Stimulated activated CD4-positive, alpha-beta T cell treated with anti-CD3 and anti-CD28 coated beads, Interleukin-12 subunit alpha, Interleukin-12 subunit beta, amount 100 ng/mL, for 4 hours (primary cell): ENCODE measurements around the gene CACNA1C.
"Not testable (repeated sequence)": the region's sequence is repeated elsewhere in the genome, so short reads cannot be mapped to it uniquely, and the experiment has no call there.

Experiments used
- DNase-seq: peaks from one replicate; pipeline ENCODE4 v3.0.0-alpha.2; 2020

Gene CACNA1C

GRCh38 chr12:2666846-2667245 lies 614.1 kb downstream of the CACNA1C start:
- DNase-seq: no peak

DNA sequence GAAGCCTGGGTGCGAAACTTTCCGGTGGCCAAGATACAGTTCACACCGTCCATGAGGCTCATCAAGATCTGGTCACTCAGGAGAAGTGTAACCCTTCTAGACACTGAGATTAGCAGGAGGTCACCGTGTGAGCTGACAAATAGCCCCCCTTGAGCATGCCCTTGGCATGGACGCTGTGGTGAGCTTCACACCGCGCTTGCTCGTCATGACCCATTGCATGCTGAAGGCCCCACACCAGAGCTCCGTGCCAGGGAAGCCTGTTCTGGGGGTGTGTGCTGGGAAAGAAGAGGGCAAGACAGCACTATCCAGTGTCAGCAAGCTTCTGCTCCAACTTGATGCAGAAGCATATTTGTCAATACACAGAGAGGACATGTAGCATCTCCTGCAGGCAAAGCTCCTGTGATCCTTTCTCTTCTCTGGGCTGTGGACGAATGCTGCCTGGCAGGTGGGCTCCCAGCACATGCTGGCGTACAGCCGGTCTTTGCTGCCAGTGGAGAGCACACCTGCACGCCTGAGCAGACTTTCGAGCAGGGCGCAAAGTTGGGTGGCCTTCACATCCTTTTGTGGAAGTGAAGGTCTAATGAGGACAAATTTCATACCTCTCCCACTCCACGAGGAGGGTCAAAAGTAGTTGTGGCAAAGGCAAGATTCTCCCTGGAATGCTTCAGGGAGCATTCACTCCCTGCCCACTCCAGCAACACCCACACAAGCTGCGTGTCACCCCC lies 615.1 kb downstream of the CACNA1C start:
- no peak for DNase-seq

DNA sequence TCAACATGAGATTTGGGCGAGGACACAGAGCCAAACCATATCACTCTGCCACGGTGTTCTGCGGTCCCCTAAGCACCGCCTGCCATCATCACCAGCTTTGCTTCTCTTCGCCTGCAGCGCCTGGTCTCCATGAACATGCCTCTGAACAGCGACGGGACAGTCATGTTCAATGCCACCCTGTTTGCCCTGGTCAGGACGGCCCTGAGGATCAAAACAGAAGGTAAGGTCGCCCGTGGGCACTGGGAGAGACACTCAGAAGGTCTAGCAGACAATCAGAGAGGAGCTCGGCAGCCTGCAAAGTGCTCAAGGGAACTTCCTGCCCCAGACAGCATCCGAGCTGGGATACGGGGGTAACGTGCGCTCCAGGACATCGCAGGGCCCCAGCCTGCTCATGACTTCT lies 616.0 kb downstream of the CACNA1C start:
- DNase-seq: no peak

- no peak for DNase-seq
Observed at GRCh38 chr12:2669560-2669959, 616.8 kb downstream of the CACNA1C start.

GRCh38 chr12:2672863-2673262 lies 620.1 kb downstream of the CACNA1C start:
- DNase-seq: no peak

- DNase-seq: no peak
Observed at GRCh38 chr12:2673966-2674810, 621.4 kb downstream of the CACNA1C start.

- DNase-seq: no peak
Observed at GRCh38 chr12:2675776-2676175, 623.0 kb downstream of the CACNA1C start.

DNA sequence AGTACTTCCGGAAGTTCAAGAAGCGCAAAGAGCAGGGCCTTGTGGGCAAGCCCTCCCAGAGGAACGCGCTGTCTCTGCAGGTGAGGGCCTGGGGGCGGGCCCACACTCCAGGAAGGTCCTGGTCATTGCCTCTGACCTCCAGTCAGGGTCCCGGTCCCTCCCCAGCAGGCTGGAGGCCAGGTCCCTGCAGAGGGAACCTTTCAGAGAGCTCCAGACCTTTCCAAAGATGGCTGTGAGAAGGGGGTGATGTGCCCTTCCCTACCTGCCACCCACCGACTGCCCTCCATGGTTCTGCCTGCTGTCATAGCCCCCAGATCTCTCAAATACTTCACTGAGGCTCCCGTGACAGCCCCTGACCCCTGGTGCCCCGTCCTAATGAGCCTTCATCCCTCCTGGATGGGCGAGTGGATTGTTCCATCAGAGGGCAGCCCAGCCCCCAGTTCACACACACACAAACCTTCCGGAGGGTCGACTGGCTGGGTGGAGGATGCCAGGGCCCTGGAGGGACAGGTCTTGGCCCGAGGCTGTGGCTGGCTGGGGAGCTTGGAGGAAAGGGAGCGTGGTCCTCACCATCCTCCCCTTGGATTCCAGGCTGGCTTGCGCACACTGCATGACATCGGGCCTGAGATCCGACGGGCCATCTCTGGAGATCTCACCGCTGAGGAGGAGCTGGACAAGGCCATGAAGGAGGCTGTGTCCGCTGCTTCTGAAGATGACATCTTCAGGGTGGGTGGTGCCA lies 624.5 kb downstream of the CACNA1C start:
- no peak for DNase-seq

DNA sequence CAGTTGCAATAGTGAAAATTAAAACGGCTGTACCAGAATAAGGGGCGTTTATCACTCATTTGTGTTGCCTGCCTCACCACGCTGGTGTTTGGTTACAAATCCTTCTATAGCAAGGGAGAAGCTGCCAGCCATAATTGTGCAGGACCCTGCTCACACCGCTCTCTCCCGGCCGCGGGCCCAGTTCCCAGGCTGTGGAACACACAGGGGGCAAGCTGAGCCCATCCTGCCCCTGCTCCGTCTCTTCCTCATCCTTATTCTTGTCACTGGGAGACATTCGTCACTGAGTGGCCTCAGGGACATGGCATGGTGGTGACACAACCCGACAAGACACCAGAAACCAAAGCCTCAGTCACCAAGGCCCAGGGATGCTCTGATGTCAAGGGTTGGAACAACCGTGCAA lies 625.6 kb downstream of the CACNA1C start:
- DNase-seq: no peak

GRCh38 chr12:2679068-2679815 lies 626.5 kb downstream of the CACNA1C start:
- DNase-seq: no peak

GRCh38 chr12:2679816-2680675 lies 627.3 kb downstream of the CACNA1C start:
- no peak for DNase-seq

DNA sequence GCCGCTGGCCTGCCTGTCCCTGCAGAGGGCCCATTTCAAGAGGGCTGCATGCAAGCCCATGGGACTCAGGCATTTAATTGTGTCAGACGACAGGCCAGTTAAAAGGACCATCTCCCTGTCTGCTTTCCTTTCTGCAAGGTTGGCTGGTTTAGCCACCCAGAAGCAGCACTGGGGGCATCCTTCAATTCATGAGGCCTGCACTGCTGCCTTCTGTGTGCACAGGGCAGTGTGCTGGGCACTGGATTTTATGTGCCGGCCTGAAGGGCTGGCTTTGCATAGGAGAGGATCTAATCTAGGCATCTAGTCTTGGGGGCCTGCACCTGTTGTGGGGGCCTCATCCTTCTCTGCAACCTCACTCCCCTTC lies 627.9 kb downstream of the CACNA1C start:
- DNase-seq: no peak

DNA sequence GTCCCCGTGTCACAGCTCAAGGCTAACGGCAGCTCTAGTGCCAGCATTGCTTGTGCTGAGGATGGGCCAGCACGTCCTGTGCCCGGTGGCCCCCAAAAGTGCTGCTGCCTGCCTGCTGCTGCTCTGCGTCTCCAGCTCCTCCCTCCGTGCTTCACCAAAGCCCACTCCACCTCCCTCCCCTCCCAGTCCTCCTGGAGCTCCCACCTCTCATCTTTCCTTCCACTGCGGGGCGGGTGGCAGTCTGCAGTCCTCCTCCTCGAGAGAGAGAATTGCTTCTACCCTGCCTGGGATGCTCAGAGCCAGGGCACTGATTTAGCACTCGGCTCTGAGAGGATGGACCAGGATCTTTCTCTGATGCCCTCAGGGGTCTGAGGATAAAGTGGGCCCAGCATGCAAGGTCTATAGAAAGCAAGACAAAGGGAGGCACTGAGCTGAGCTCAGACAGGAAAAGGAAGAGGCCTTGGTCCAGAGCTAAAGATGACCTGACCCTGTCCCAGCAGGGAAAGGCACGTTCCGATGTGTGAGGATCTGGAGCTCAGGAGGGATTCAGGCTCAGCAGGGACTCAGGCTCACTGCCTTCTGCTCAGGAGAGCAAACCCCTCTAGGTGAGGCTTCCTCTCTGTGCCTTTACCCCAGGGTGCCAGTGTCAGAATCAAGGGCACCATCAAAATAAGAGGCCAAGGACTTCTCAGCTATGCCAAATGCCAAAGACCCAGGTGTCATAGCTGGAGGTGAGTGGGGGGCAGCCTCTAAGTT lies 628.8 kb downstream of the CACNA1C start:
- DNase-seq: no peak

DNA sequence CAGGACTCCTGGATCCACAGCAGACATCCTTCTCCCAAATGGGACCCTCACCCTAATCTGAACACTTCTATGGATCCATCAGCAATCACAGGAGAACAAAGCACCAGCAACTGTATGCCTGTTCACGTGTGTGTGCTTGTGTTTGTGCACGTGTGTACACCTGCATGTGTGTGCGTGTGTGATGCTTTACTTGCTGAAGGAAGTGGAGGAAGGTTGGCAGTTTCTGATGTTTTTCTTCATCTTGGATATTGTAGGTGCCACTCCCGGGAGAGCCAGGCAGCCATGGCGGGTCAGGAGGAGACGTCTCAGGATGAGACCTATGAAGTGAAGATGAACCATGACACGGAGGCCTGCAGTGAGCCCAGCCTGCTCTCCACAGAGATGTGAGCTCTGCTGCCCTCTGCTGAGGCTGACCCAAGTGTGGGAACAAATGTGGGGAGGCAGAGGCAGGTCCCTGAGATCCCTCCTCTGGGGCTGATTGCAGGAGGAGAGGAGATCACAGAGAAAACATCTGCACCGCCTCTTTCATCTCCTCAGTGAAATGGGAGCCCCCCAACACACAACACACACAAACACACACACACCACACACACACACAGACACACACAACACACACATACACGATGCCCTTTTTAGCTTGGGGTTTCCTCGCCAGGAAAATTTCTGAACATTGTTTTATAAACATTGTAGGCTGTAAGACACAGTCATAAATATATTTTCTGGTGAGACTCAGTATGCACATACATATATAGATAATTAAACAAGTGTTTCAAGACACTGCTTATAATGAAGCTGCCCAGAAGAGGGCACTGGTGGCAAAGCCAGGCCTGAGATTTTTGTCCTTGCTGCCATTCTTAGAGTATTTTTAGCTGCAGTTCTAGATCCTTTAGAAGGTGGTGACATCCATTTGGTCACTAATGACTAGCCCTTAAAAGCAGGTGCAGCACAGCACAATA lies 629.8 kb downstream of the CACNA1C start:
- no peak for DNase-seq

- no peak for DNase-seq
Observed at GRCh38 chr12:2683283-2684025, 630.7 kb downstream of the CACNA1C start.

- not testable (repeated sequence) for DNase-seq
Observed at GRCh38 chr12:2684026-2684325, 631.2 kb downstream of the CACNA1C start.

- DNase-seq: not testable (repeated sequence)
Observed at GRCh38 chr12:2685620-2686279, 633.0 kb downstream of the CACNA1C start.

DNA sequence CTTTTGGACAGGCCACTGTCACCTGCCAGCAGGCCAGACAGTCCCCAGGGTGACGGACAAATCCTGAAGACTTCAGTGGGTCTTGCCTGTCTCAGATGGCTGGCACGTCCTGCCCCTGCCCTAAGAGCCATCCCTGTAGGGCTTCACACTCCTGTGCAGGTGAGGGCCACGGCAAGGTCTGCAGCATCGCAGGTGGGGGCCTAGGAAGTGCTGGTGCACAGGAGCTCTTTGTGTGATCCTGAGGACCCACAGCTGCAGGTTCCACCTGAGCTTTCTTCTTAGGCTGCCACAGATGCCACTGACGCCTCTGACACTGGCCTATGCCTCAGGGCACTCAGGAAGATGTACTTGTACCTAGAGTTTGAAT lies 633.5 kb downstream of the CACNA1C start:
- no peak for DNase-seq

- DNase-seq: no peak
Observed at GRCh38 chr12:2687058-2687457, 634.3 kb downstream of the CACNA1C start.
